Stimulated activated CD4-positive, alpha-beta T cell treated with anti-CD3 and anti-CD28 coated beads, Interleukin-12 subunit alpha, Interleukin-12 subunit beta, amount 100 ng/mL, for 4 hours (primary cell): Measurements from ENCODE around the gene MGAT1.

Experiments used
- DNase-seq: peaks from one replicate; pipeline ENCODE4 v3.0.0-alpha.2; 2020

Gene MGAT1

GRCh38 chr5:180823940-180824629, 21.5 kb upstream of the MGAT1 start:
- DNase-seq = no peak

- no peak for DNase-seq
Observed at GRCh38 chr5:180823346-180823745, 20.7 kb upstream of the MGAT1 start.

- DNase-seq = no peak
Observed at GRCh38 chr5:180821538-180821937, 18.9 kb upstream of the MGAT1 start.

- DNase-seq = no peak
Observed at GRCh38 chr5:180820788-180821321, 18.2 kb upstream of the MGAT1 start.

GRCh38 chr5:180818677-180819341, 16.2 kb upstream of the MGAT1 start:
- no peak for DNase-seq

GRCh38 chr5:180817893-180818674, 15.5 kb upstream of the MGAT1 start:
- DNase-seq = no peak

GRCh38 chr5:180816608-180817534, 14.3 kb upstream of the MGAT1 start:
- no peak for DNase-seq

- no peak for DNase-seq
Observed at GRCh38 chr5:180815293-180815917, 12.8 kb upstream of the MGAT1 start.

GRCh38 chr5:180813420-180813819, 10.8 kb upstream of the MGAT1 start:
- DNase-seq = no peak

GRCh38 chr5:180811623-180812124, 9.1 kb upstream of the MGAT1 start:
- DNase-seq = no peak

GRCh38 chr5:180810959-180811622, 8.5 kb upstream of the MGAT1 start:
- DNase-seq = no peak

GRCh38 chr5:180810210-180810958, 7.8 kb upstream of the MGAT1 start:
- DNase-seq = peak; percentile 95

GRCh38 chr5:180809403-180810209, 7.0 kb upstream of the MGAT1 start:
- DNase-seq = peak; percentile 68

- DNase-seq = no peak
Observed at GRCh38 chr5:180808461-180809000, 5.9 kb upstream of the MGAT1 start.

GRCh38 chr5:180807654-180808414, 5.2 kb upstream of the MGAT1 start:
- no peak for DNase-seq

GRCh38 chr5:180807046-180807445, 4.4 kb upstream of the MGAT1 start:
- no peak for DNase-seq

GRCh38 chr5:180806351-180807011, 3.9 kb upstream of the MGAT1 start:
- no peak for DNase-seq

- no peak for DNase-seq
Observed at GRCh38 chr5:180804129-180804618, 1.6 kb upstream of the MGAT1 start.
